ENCODE data around the gene TNFAIP8L1.

The TNFAIP8L1 gene

GRCh38 chr19:4687396-4687795, 48.1 kb downstream of the TNFAIP8L1 start:
- H3K4me3 ChIP-seq, result no peak overlapping the region
- no peak for TF ChIP-seq CTCF (IDR thresholded peaks at IDR 0.05)
- H3K27ac ChIP-seq, result no peak overlapping the region
- no peak for DNase-seq (ENCODE audit: low spot score)

- no peak for DNase-seq (ENCODE audit: low spot score)
- Histone ChIP-seq H3K27ac (no peak overlapping the region), H3K4me3 (no peak overlapping the region)
- TF ChIP-seq CTCF (IDR thresholded peaks at IDR 0.05), result no peak
These were observed 49.3 kb downstream of the TNFAIP8L1 start for GRCh38 chr19:4688587-4688986.

- no peak for TF ChIP-seq CTCF (IDR thresholded peaks at IDR 0.05)
- no peak overlapping the region for H3K27ac ChIP-seq
- DNase-seq (ENCODE audit: low spot score), result no peak
- H3K4me3 ChIP-seq, result no peak overlapping the region
These were observed 50.1 kb downstream of the TNFAIP8L1 start for GRCh38 chr19:4689403-4689802.

- no peak for DNase-seq (ENCODE audit: low spot score)
- no peak overlapping the region for H3K4me3 ChIP-seq
- H3K27ac ChIP-seq, result no peak overlapping the region
- TF ChIP-seq CTCF (IDR thresholded peaks at IDR 0.05), result no peak
These were observed 51.0 kb downstream of the TNFAIP8L1 start for GRCh38 chr19:4690361-4690760.

- Histone ChIP-seq H3K27ac (no peak overlapping the region), H3K4me3 (no peak overlapping the region)
- no peak for DNase-seq (ENCODE audit: low spot score)
- TF ChIP-seq CTCF (IDR thresholded peaks at IDR 0.05), result no peak
These were observed 52.1 kb downstream of the TNFAIP8L1 start for GRCh38 chr19:4691373-4691772.

GRCh38 chr19:4692251-4693077, 53.1 kb downstream of the TNFAIP8L1 start:
- DNase-seq (ENCODE audit: low spot score), result no peak
- Histone ChIP-seq H3K4me3 (no peak overlapping the region), H3K27ac (peak overlapping the region in 1 of 2 donors; percentile 65)
- TF ChIP-seq CTCF (IDR thresholded peaks at IDR 0.05), result no peak

- no peak for TF ChIP-seq CTCF (IDR thresholded peaks at IDR 0.05)
- peak overlapping the region in 1 of 2 donors; percentile 65 for H3K27ac ChIP-seq
- DNase-seq (ENCODE audit: low spot score), result no peak
- no peak overlapping the region for H3K4me3 ChIP-seq
These were observed 53.7 kb downstream of the TNFAIP8L1 start for GRCh38 chr19:4693078-4693350.
